SK-N-SH (cell line): ENCODE data around the gene NSUN4. TPM values are rescaled to one million over a fixed set of nuclear protein-coding genes. Genes with fewer than 3 reads are reported as not detected.

Source experiments
- CTCF ChIA-PET: fragments of 300-600, 350-600 bp; formaldehyde crosslinking; extraction: SDS; loops from one replicate; lab custom pipeline; 2021; lab: Yijun Ruan, JAX
- POLR2A ChIA-PET: fragments of 350-600 bp; sonication (Branson Sonifier 250); formaldehyde crosslinking; extraction: SDS; loops from one replicate; lab custom pipeline; 2020; ENCODE audit warnings: antibody characterized with exemption, inconsistent platforms; lab: Yijun Ruan, JAX
- DNase-seq: peaks from one replicate; pipeline ENCODE4 v3.0.0; 2012
- H2AFZ ChIP-seq: fragments of 200-600 bp; sonication (generic); 2 replicates; pipeline ENCODE4 v1.8.1; 2016; ENCODE audit warnings: antibody characterized with exemption, mild to moderate bottlenecking, low read depth
- H3F3A ChIP-seq: fragments of 200-600 bp; sonication (generic); replicated peaks from 2 replicates; pipeline ENCODE3; 2016; ENCODE audit warnings: antibody characterized with exemption, mild to moderate bottlenecking; ENCODE audit not compliant: insufficient read depth
- H3K27ac ChIP-seq, 2 experiments: fragments of 200-500 bp in 1 of 2; fragments of 200-600 bp in 1 of 2; sonication (Bioruptor generic) in 1 of 2; sonication (generic), shearing (Covaris generic) in 1 of 2; 2 replicates each; pipeline versions ENCODE4 v1.5.1 to v1.6.1; 2014 to 2016; ENCODE audit warnings: low read depth in 2 of 2, inconsistent platforms in 1 of 2, low read length in 1 of 2, mild to moderate bottlenecking in 1 of 2, mixed read lengths in 1 of 2
- H3K27me3 ChIP-seq: fragments of 200-600 bp; sonication (generic), shearing (Covaris generic); 2 replicates; pipeline ENCODE4 v1.6.1; 2016; ENCODE audit warnings: mixed run types; ENCODE audit not compliant: insufficient read depth
- H3K36me3 ChIP-seq, 2 experiments: fragments of 200-500 bp in 1 of 2; fragments of 200-600 bp in 1 of 2; sonication (Bioruptor generic) in 1 of 2; sonication (generic) in 1 of 2; replicated peaks in 1 of 2; 2 replicates each; pipeline versions ENCODE3 to v1.5.1; 2014 to 2016; ENCODE audit warnings: low read length in 1 of 2, mild to moderate bottlenecking in 1 of 2; ENCODE audit not compliant: insufficient read depth in 2 of 2, control insufficient read depth in 1 of 2
- H3K4me1 ChIP-seq, 2 experiments: fragments of 200-500 bp in 1 of 2; fragments of 200-600 bp in 1 of 2; sonication (Bioruptor generic) in 1 of 2; sonication (generic), shearing (Covaris generic) in 1 of 2; 2 replicates each; pipeline versions ENCODE4 v1.5.1 to v1.6.1; 2014 to 2016; ENCODE audit warnings: low read depth in 1 of 2, low read length in 1 of 2, mixed run types in 1 of 2; ENCODE audit not compliant: insufficient read depth in 2 of 2, control insufficient read depth in 1 of 2
- H3K4me2 ChIP-seq: fragments of 200-600 bp; sonication (generic), shearing (Covaris generic); 2 replicates; pipeline ENCODE4 v1.6.1; 2017; ENCODE audit warnings: mixed run types
- H3K4me3 ChIP-seq, 2 experiments: fragments of 200-500 bp in 1 of 2; fragments of 200-600 bp in 1 of 2; sonication (Bioruptor generic) in 1 of 2; sonication (generic), shearing (Covaris generic) in 1 of 2; 2 replicates each; pipeline versions ENCODE4 v1.5.1 to v1.8.1; 2014 to 2016; ENCODE audit warnings: low read depth in 2 of 2, inconsistent platforms in 1 of 2, low read length in 1 of 2, mild to moderate bottlenecking in 1 of 2, mixed read lengths in 1 of 2, moderate library complexity in 1 of 2
- H3K79me2 ChIP-seq: fragments of 200-600 bp; sonication (generic); 2 replicates; pipeline ENCODE4 v1.8.1; 2017; ENCODE audit warnings: mild to moderate bottlenecking; ENCODE audit not compliant: insufficient read depth
- H3K9ac ChIP-seq: fragments of 200-600 bp; sonication (generic); 2 replicates; pipeline ENCODE4 v1.6.1; 2017; ENCODE audit warnings: mixed run types
- H3K9me2 ChIP-seq: fragments of 200-600 bp; sonication (generic); 2 replicates; pipeline ENCODE4 v1.6.1; 2017; ENCODE audit warnings: mixed run types
- H3K9me3 ChIP-seq: fragments of 200-600 bp; sonication (generic); 2 replicates; pipeline ENCODE4 v1.6.1; 2017; ENCODE audit warnings: mixed run types, mild to moderate bottlenecking, moderate library complexity
- H4K20me1 ChIP-seq: fragments of 200-600 bp; sonication (generic); 2 replicates; pipeline ENCODE4 v1.6.1; 2017; ENCODE audit warnings: mild to moderate bottlenecking, mixed run types; ENCODE audit not compliant: insufficient read depth
- CHD2 ChIP-seq: fragments of 150-350 bp; IDR thresholded peaks from 2 replicates; pipeline ENCODE4 v1.6.1; 2018; ENCODE audit warnings: low read length; ENCODE audit not compliant: partially characterized antibody
- EP300 ChIP-seq, 2 experiments: IDR thresholded peaks; 2 replicates each; pipeline versions ENCODE4 v1.4.0 to v1.6.1; 2012; ENCODE audit warnings: borderline replicate concordance in 1 of 2, low read depth in 1 of 2, low read length in 1 of 2
- EZH2phosphoT487 ChIP-seq: fragments of 200-600 bp; sonication (generic); IDR thresholded peaks from 2 replicates; pipeline ENCODE4 v1.6.1; 2017; ENCODE audit warnings: low read depth, mixed run types, mild to moderate bottlenecking, antibody characterized with exemption, moderate library complexity, borderline replicate concordance
- GABPA ChIP-seq: IDR thresholded peaks from 2 replicates; pipeline ENCODE4 v1.4.0; 2012; ENCODE audit warnings: low read depth, mild to moderate bottlenecking
- NFIC ChIP-seq: IDR thresholded peaks from 2 replicates; pipeline ENCODE4 v1.4.0; 2012; ENCODE audit warnings: borderline replicate concordance
- YY1 ChIP-seq: IDR thresholded peaks from 2 replicates; pipeline ENCODE4 v1.4.0; 2012; ENCODE audit warnings: low read depth, mild to moderate bottlenecking
- WGBS: methylation state at CpG from one replicate; pipeline ENCODE4 v1.1.6; 2017; ENCODE audit warnings: low lambda C conversion rate; 5-methylcytosine and 5-hydroxymethylcytosine counted together
- polyA plus RNA-seq, 3 experiments: library from polyadenylated mRNA; depleted of rRNA; stranded (reverse); fragments of >200 nt; gene quantifications; 2 replicates each; pipeline ENCODE4 v1.2.3, GENCODE V29; 2012
- TF ChIP-seq, protein P1 (sequence below): IDR thresholded peaks from 2 replicates; pipeline ENCODE4 v1.4.0; 2012; ENCODE audit warnings: low read depth

Gene NSUN4
- polyA plus RNA-seq, 1 of the 3 experiments (the other 2 are of a cell fraction): 14.7 TPM

- POLR2A ChIA-PET: no interaction called here
- H3K4me2 ChIP-seq: no peak within 1 kb of the TSS
Observed at GRCh38 chr1:46394108-46394871, 53.7 kb downstream of the NSUN4 start, which contains the start of gene FAAH. Gene FAAH, plus strand, starts transcription at chr1:46394317. Its CDS starts 32 bp downstream, at chr1:46394349.

GRCh38 chr1:46394872-46395465, 54.4 kb downstream of the NSUN4 start:
- H3K4me3 ChIP-seq: no peak overlapping the region

More at GRCh38 chr1:46394108-46394871, 53.7 kb downstream of the NSUN4 start, which contains the start of gene FAAH:
- CTCF ChIA-PET: interaction anchor here (0.7 to 1.9 kb wide), 2 partner anchors 11 to 53 kb away, joined by 3 to 6 read pairs; no protein-coding TSS in a partner anchor
- Histone ChIP-seq H3K4me1 (peaks cover 0 to 6% of the 10 kb centered on the region in 2 experiments; a peak in 1 of 4 replicates), H4K20me1 (no peaks in the 10 kb centered on the region), H3K9me3 (peaks cover 7% of the 10 kb centered on the region; the same call in 1 of the 2 replicates), H3K79me2 (no peaks in the 10 kb centered on the region), H3F3A (no peaks in the 10 kb centered on the region), H3K27ac (no peak within 1 kb of the TSS), H3K4me3 (peak within 1 kb of the TSS in 1 of 2 experiments; percentile 29; a peak in 2 of 4 replicates), H3K36me3 (no peaks in the 10 kb centered on the region), H3K9ac (no peak within 1 kb of the TSS), H2AFZ (no peak within 1 kb of the TSS), H3K9me2 (no peaks in the 10 kb centered on the region), H3K27me3 (no peaks in the 10 kb centered on the region)
- DNase-seq: peak; percentile 92
- WGBS: 55% methylated on average over 13 of the region's 75 CpGs
- TF ChIP-seq, protein P1, sequence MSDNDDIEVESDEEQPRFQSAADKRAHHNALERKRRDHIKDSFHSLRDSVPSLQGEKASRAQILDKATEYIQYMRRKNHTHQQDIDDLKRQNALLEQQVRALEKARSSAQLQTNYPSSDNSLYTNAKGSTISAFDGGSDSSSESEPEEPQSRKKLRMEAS: peak; percentile 43; the same call in 1 of the 2 replicates
- peak; percentile 45 for TF ChIP-seq CHD2
- no peak for TF ChIP-seq EZH2phosphoT487
- TF ChIP-seq, all 33 proteins: peak for 2

More at GRCh38 chr1:46394872-46395465, 54.4 kb downstream of the NSUN4 start:
- no peak overlapping the region for H3K27ac ChIP-seq
- H2AFZ ChIP-seq: no peak overlapping the region
- no peaks in the 10 kb centered on the region for H3K79me2 ChIP-seq
- CTCF ChIA-PET: interaction anchor here (0.7 to 1.9 kb wide), 2 partner anchors 11 to 52 kb away, joined by 3 to 6 read pairs; no protein-coding TSS in a partner anchor
- H3K9ac ChIP-seq: no peak overlapping the region
- H4K20me1 ChIP-seq: no peaks in the 10 kb centered on the region
- no peak overlapping the region for H3K4me2 ChIP-seq
- H3K4me1 ChIP-seq: peaks cover 0 to 6% of the 10 kb centered on the region in 2 experiments; a peak in 1 of 4 replicates
- H3F3A ChIP-seq: no peaks in the 10 kb centered on the region
- no peak for DNase-seq
- H3K9me3 ChIP-seq: peaks cover 7% of the 10 kb centered on the region; the same call in 1 of the 2 replicates
- H3K27me3 ChIP-seq: no peaks in the 10 kb centered on the region
- no peaks in the 10 kb centered on the region for H3K9me2 ChIP-seq
- no peak for TF ChIP-seq YY1
- TF ChIP-seq NFIC: no peak
- TF ChIP-seq, protein P1: no peak
- TF ChIP-seq GABPA: no peak
- TF ChIP-seq EP300 (IDR thresholded peaks at IDR 0.05; ENCODE audit: borderline replicate concordance in 1 of 2, low read depth in 1 of 2, low read length in 1 of 2): no peak
- POLR2A ChIA-PET: no interaction called here
- no peaks in the 10 kb centered on the region for H3K36me3 ChIP-seq
- WGBS: 91% methylated on average over 17 of the region's 17 CpGs
